DMS153 treated with DMSO at 0.1 percent for 48 hours (cell line): ENCODE data around the gene CHKB.
"Not testable (repeated sequence)": the region's sequence is repeated elsewhere in the genome, so short reads cannot be mapped to it uniquely, and the experiment has no call there.

ENCODE experiments used
- DNase-seq: peaks from one replicate; lab custom pipeline; 2025; ENCODE audit not compliant: unreplicated experiment; lab: John Stamatoyannopoulos, UW

Gene CHKB

GRCh38 chr22:50551160-50551752 is 31.4 kb downstream of the CHKB start:
- no peak for DNase-seq

GRCh38 chr22:50550395-50550794 is 32.3 kb downstream of the CHKB start:
- no peak for DNase-seq

GRCh38 chr22:50548921-50549790 is 33.5 kb downstream of the CHKB start:
- DNase-seq: no peak

GRCh38 chr22:50548040-50548920 is 34.4 kb downstream of the CHKB start:
- no peak for DNase-seq

GRCh38 chr22:50547263-50547985 is 35.2 kb downstream of the CHKB start:
- DNase-seq: no peak

- no peak for DNase-seq
These were observed 36.1 kb downstream of the CHKB start for GRCh38 chr22:50546326-50547262.

GRCh38 chr22:50545522-50546325 is 36.9 kb downstream of the CHKB start, which contains the start of gene KLHDC7B:
TSS of gene KLHDC7B (plus strand) at chr22:50545899. CDS start at chr22:50546244, 345 bp downstream.
- DNase-seq: no peak

- no peak for DNase-seq
These were observed 37.8 kb downstream of the CHKB start for GRCh38 chr22:50544746-50545253.

- DNase-seq: peak; percentile 43
These were observed 38.4 kb downstream of the CHKB start for GRCh38 chr22:50544078-50544745.

- DNase-seq: no peak
These were observed 40.2 kb downstream of the CHKB start for GRCh38 chr22:50542416-50542927.

- not testable (repeated sequence) for DNase-seq
These were observed 41.0 kb downstream of the CHKB start for GRCh38 chr22:50541667-50542026.

GRCh38 chr22:50540381-50540780 is 42.3 kb downstream of the CHKB start:
- DNase-seq: no peak

- DNase-seq: no peak
These were observed 44.9 kb downstream of the CHKB start for GRCh38 chr22:50537765-50538164.

- DNase-seq: no peak
These were observed 46.4 kb downstream of the CHKB start for GRCh38 chr22:50536226-50536625.

- no peak for DNase-seq
These were observed 47.5 kb downstream of the CHKB start for GRCh38 chr22:50535113-50535512.

- not testable (repeated sequence) for DNase-seq
These were observed 48.6 kb downstream of the CHKB start for GRCh38 chr22:50533856-50534711.
